Smooth muscle cell (in vitro differentiated cells): Measurements from ENCODE around the gene BPIFB2. TPM values are rescaled to one million over a fixed set of nuclear protein-coding genes. Genes with fewer than 3 reads are reported as not detected.

Source experiments
- DNase-seq: peaks from one replicate; lab custom pipeline; 2025; ENCODE audit not compliant: unreplicated experiment; lab: John Stamatoyannopoulos, UW
- H2AFZ ChIP-seq: fragments of 200-600 bp; sonication (generic); 2 replicates; pipeline ENCODE4 v1.6.0; 2016; ENCODE audit warnings: antibody characterized with exemption, low read depth, mild to moderate bottlenecking
- H3F3A ChIP-seq: fragments of 200-600 bp; sonication (generic); 2 replicates; pipeline ENCODE4 v1.6.0; 2017; ENCODE audit warnings: antibody characterized with exemption, low read depth
- H3K27ac ChIP-seq: fragments of 200-600 bp; sonication (generic); 2 replicates; pipeline ENCODE4 v1.5.1; 2016; ENCODE audit warnings: low read depth, mild to moderate bottlenecking
- H3K27me3 ChIP-seq: fragments of 200-600 bp; sonication (generic); 2 replicates; pipeline ENCODE4 v1.6.1; 2016; ENCODE audit warnings: low read depth, mild to moderate bottlenecking
- H3K36me3 ChIP-seq: fragments of 200-600 bp; sonication (generic); 2 replicates; pipeline ENCODE4 v1.5.1; 2016; ENCODE audit warnings: low read depth
- H3K4me1 ChIP-seq: fragments of 200-600 bp; sonication (generic); 2 replicates; pipeline ENCODE4 v1.5.1; 2016; ENCODE audit warnings: low read depth
- H3K4me2 ChIP-seq: fragments of 200-600 bp; sonication (generic); 2 replicates; pipeline ENCODE4 v1.6.0; 2016; ENCODE audit warnings: mild to moderate bottlenecking
- H3K4me3 ChIP-seq: fragments of 200-600 bp; sonication (generic); 2 replicates; pipeline ENCODE4 v1.5.1; 2016; ENCODE audit warnings: mild to moderate bottlenecking
- H3K79me2 ChIP-seq: fragments of 200-600 bp; sonication (generic); 2 replicates; pipeline ENCODE4 v1.6.0; 2016; ENCODE audit warnings: low read depth, mild to moderate bottlenecking
- H3K9ac ChIP-seq: fragments of 200-600 bp; sonication (generic); 2 replicates; pipeline ENCODE4 v1.6.0; 2016; ENCODE audit warnings: low read depth
- H3K9me3 ChIP-seq: fragments of 200-600 bp; sonication (generic); replicated peaks from 2 replicates; pipeline ENCODE4 v1.5.1; 2016; ENCODE audit warnings: low read depth
- H4K20me1 ChIP-seq: fragments of 200-600 bp; sonication (generic); 2 replicates; pipeline ENCODE4 v1.6.0; 2016; ENCODE audit warnings: low read depth
- CTCF ChIP-seq: fragments of 200-600 bp; sonication (generic); IDR thresholded peaks from 2 replicates; pipeline ENCODE4 v1.5.1; 2017; ENCODE audit warnings: borderline replicate concordance, mild to moderate bottlenecking, antibody characterized with exemption; ENCODE audit not compliant: insufficient read depth, poor library complexity, severe bottlenecking
- WGBS: methylation state at CpG from one replicate; pipeline ENCODE4 v1.1.7; 2016; ENCODE audit warnings: low lambda C conversion rate; 5-methylcytosine and 5-hydroxymethylcytosine counted together
- polyA plus RNA-seq: library from polyadenylated mRNA; unstranded; fragments of >200 nt; fragmentation: Nextera tagmentation; extraction: Ambion mirVana; gene quantifications from 2 replicates; pipeline ENCODE4 v1.2.1, GENCODE V29; 2016
- total RNA-seq: library from RNA; depleted of rRNA; stranded (reverse); fragments of >200 nt; gene quantifications from 2 replicates; pipeline ENCODE4 v1.2.3, GENCODE V29; 2014

The BPIFB2 gene
- total and polyA plus RNA-seq, 2 experiments from 2014 or later: not detected

- Histone ChIP-seq H3K9ac (no peak overlapping the region), H3K4me2 (no peak overlapping the region), H4K20me1 (no peaks in the 10 kb centered on the region), H3K4me3 (no peak overlapping the region), H3K36me3 (no peaks in the 10 kb centered on the region), H3K27ac (no peak overlapping the region), H2AFZ (no peak overlapping the region), H3K79me2 (no peaks in the 10 kb centered on the region), H3K9me3 (no peaks in the 10 kb centered on the region), H3F3A (no peaks in the 10 kb centered on the region), H3K4me1 (no peaks in the 10 kb centered on the region), H3K27me3 (no peaks in the 10 kb centered on the region)
- no peak for DNase-seq
- WGBS: 89% methylated on average over 8 of the region's 8 CpGs
- no peak for TF ChIP-seq CTCF
Measured at GRCh38 chr20:33005908-33006775, 1.4 kb upstream of the BPIFB2 start.

- Histone ChIP-seq H3K9ac (no peak overlapping the region), H3K4me2 (no peak overlapping the region), H3K79me2 (no peaks in the 10 kb centered on the region), H3K4me1 (no peaks in the 10 kb centered on the region), H3K4me3 (no peak overlapping the region), H3F3A (no peaks in the 10 kb centered on the region), H3K9me3 (no peaks in the 10 kb centered on the region), H3K36me3 (no peaks in the 10 kb centered on the region), H3K27ac (no peak overlapping the region), H4K20me1 (no peaks in the 10 kb centered on the region), H3K27me3 (peaks cover 6% of the 10 kb centered on the region), H2AFZ (no peak overlapping the region)
- TF ChIP-seq CTCF: no peak
- 93% methylated on average over 8 of the region's 8 CpGs for WGBS
- no peak for DNase-seq
Measured at GRCh38 chr20:33006776-33007375, 628 bp upstream of the BPIFB2 start.

- Histone ChIP-seq H3K4me2 (no peak overlapping the region), H3K79me2 (no peaks in the 10 kb centered on the region), H3K9me3 (no peaks in the 10 kb centered on the region), H4K20me1 (no peaks in the 10 kb centered on the region), H2AFZ (no peak overlapping the region), H3F3A (no peaks in the 10 kb centered on the region), H3K4me3 (no peak overlapping the region), H3K27ac (no peak overlapping the region), H3K36me3 (no peaks in the 10 kb centered on the region), H3K9ac (no peak overlapping the region), H3K4me1 (no peaks in the 10 kb centered on the region), H3K27me3 (peaks cover 13% of the 10 kb centered on the region)
- 93% methylated on average over 23 of the region's 23 CpGs for WGBS
- no peak for TF ChIP-seq CTCF
- DNase-seq: no peak
Measured at GRCh38 chr20:33008336-33009213, 1.1 kb downstream of the BPIFB2 start.
